Glutamatergic neuron (in vitro differentiated cells): ENCODE results near the gene GIGYF1. TPM values are rescaled to one million over a fixed set of nuclear protein-coding genes. Genes with fewer than 3 reads are reported as not detected.
"Not testable (repeated sequence)": the region's sequence is repeated elsewhere in the genome, so short reads cannot be mapped to it uniquely, and the experiment has no call there.

Experiments
- DNase-seq: peaks from one replicate; pipeline ENCODE4 v3.0.0; 2022
- H3K27ac Mint-ChIP-seq: one replicate; pipeline ENCODE4 v1.8.0; 2020; ENCODE audit warnings: mild to moderate bottlenecking, mixed read lengths, inconsistent platforms; ENCODE audit not compliant: unreplicated experiment
- H3K27me3 Mint-ChIP-seq: one replicate; pipeline ENCODE4 v1.8.0; 2020; ENCODE audit warnings: mild to moderate bottlenecking, moderate library complexity, mixed read lengths, inconsistent platforms; ENCODE audit not compliant: unreplicated experiment
- H3K36me3 Mint-ChIP-seq: one replicate; pipeline ENCODE4 v1.8.0; 2020; ENCODE audit warnings: mild to moderate bottlenecking, mixed read lengths, inconsistent platforms; ENCODE audit not compliant: unreplicated experiment
- H3K4me1 Mint-ChIP-seq: one replicate; pipeline ENCODE4 v1.8.0; 2020; ENCODE audit warnings: mild to moderate bottlenecking, low read depth, mixed read lengths, inconsistent platforms; ENCODE audit not compliant: unreplicated experiment
- H3K4me3 Mint-ChIP-seq: one replicate; pipeline ENCODE4 v1.8.0; 2020; ENCODE audit warnings: mild to moderate bottlenecking, mixed read lengths, inconsistent platforms; ENCODE audit not compliant: unreplicated experiment
- H3K9me3 Mint-ChIP-seq: one replicate; pipeline ENCODE4 v1.8.0; 2020; ENCODE audit warnings: mild to moderate bottlenecking, moderate library complexity, mixed read lengths, inconsistent platforms; ENCODE audit not compliant: unreplicated experiment
- CTCF ChIP-seq: fragments of 200-600 bp; sonication (generic); IDR thresholded peaks from one replicate; pipeline ENCODE4 v1.5.0; 2021; ENCODE audit not compliant: partially characterized antibody, unreplicated experiment
- total RNA-seq: library from RNA; stranded (reverse); fragmentation: NEBNext Ultra II Directional; extraction: Animal tissue kit (Norgen Biotek cat#: 25700); gene quantifications from one replicate; pipeline ENCODE4 v1.2.1, GENCODE V29; 2021; ENCODE audit not compliant: unreplicated experiment

Gene GIGYF1
- total RNA-seq, 1 donor from 2014 or later: 79.6 TPM

- H3K36me3 Mint-ChIP-seq: peaks cover 8% of the 10 kb centered on the region
- no peak overlapping the region for H3K4me3 Mint-ChIP-seq
- no peaks in the 10 kb centered on the region for H3K27me3 Mint-ChIP-seq
- no peak overlapping the region for H3K27ac Mint-ChIP-seq
- TF ChIP-seq CTCF: no peak
- no peak for DNase-seq
- peaks cover 7% of the 10 kb centered on the region for H3K9me3 Mint-ChIP-seq
- H3K4me1 Mint-ChIP-seq: no peaks in the 10 kb centered on the region
These were observed 26.6 kb downstream of the GIGYF1 start for GRCh38 chr7:100667331-100668068.

- no peaks in the 10 kb centered on the region for H3K4me1 Mint-ChIP-seq
- H3K36me3 Mint-ChIP-seq: peaks cover 8% of the 10 kb centered on the region
- H3K9me3 Mint-ChIP-seq: peaks cover 9% of the 10 kb centered on the region
- DNase-seq: no peak
- H3K4me3 Mint-ChIP-seq: no peak overlapping the region
- H3K27me3 Mint-ChIP-seq: peaks cover 1% of the 10 kb centered on the region
- H3K27ac Mint-ChIP-seq: no peak overlapping the region
- no peak for TF ChIP-seq CTCF
These were observed 28.8 kb downstream of the GIGYF1 start for GRCh38 chr7:100665168-100665726.

GRCh38 chr7:100662194-100662776, 31.8 kb downstream of the GIGYF1 start:
- not testable (repeated sequence) for DNase-seq, H3K36me3 Mint-ChIP-seq, H3K4me1 Mint-ChIP-seq, H3K9me3 Mint-ChIP-seq, H3K27ac Mint-ChIP-seq, H3K27me3 Mint-ChIP-seq, H3K4me3 Mint-ChIP-seq

GRCh38 chr7:100655908-100656674, 38.0 kb downstream of the GIGYF1 start, which contains the start of gene ACTL6B:
ACTL6B (minus strand) TSS chr7:100656448; CDS start chr7:100656354, 94 bp downstream.
- Mint-ChIP-seq H3K4me1 (peaks cover 2% of the 10 kb centered on the region), H3K27me3 (peaks cover 11% of the 10 kb centered on the region), H3K4me3 (peak within 1 kb of the TSS; percentile 88), H3K27ac (peak within 1 kb of the TSS; percentile 83), H3K36me3 (no peaks in the 10 kb centered on the region), H3K9me3 (peaks cover 5% of the 10 kb centered on the region)
- no peak for TF ChIP-seq CTCF
- peak; percentile 93 for DNase-seq

GRCh38 chr7:100654908-100655831, 38.9 kb downstream of the GIGYF1 start:
- no peak for DNase-seq
- peaks cover 13% of the 10 kb centered on the region for H3K27me3 Mint-ChIP-seq

More at GRCh38 chr7:100654908-100655831, 38.9 kb downstream of the GIGYF1 start:
- Mint-ChIP-seq H3K4me3 (peak overlapping the region; percentile 87), H3K36me3 (peaks cover 3% of the 10 kb centered on the region), H3K27ac (peak overlapping the region; percentile 17), H3K9me3 (peaks cover 7% of the 10 kb centered on the region), H3K4me1 (peaks cover 4% of the 10 kb centered on the region)
- no peak for TF ChIP-seq CTCF
